HG03196 (cell line): ENCODE measurements around the gene TNF.

Experiments
- ATAC-seq: cut with Tn5 transposase; IDR thresholded peaks from one replicate; pipeline ENCODE4 v1.9.1; 2021; ENCODE audit not compliant: unreplicated experiment

Gene TNF

GRCh38 chr6:31575335-31575901 lies at the start of gene TNF:
Gene TNF, plus strand, starts transcription at chr6:31575565. Its CDS starts 177 bp downstream, at chr6:31575742.
- no peak for ATAC-seq

- ATAC-seq: no peak
These were observed 49.3 kb upstream of the TNF start for GRCh38 chr6:31525932-31526591.

- ATAC-seq: no peak
These were observed 47.0 kb upstream of the TNF start for GRCh38 chr6:31528307-31528777.

GRCh38 chr6:31528821-31529328 lies 46.5 kb upstream of the TNF start, which contains the start of gene MCCD1:
Gene MCCD1, plus strand, starts transcription at chr6:31528962. Its CDS starts 53 bp downstream, at chr6:31529015.
- no peak for ATAC-seq

- no peak for ATAC-seq
These were observed 45.8 kb upstream of the TNF start for GRCh38 chr6:31529329-31530150.

GRCh38 chr6:31530659-31531058 lies 44.7 kb upstream of the TNF start:
- ATAC-seq: no peak

GRCh38 chr6:31531162-31531561 lies 44.2 kb upstream of the TNF start:
- ATAC-seq: no peak

GRCh38 chr6:31531771-31532643 lies 43.4 kb upstream of the TNF start:
- ATAC-seq: no peak

GRCh38 chr6:31532644-31533454 lies 42.5 kb upstream of the TNF start:
- ATAC-seq: no peak

- no peak for ATAC-seq
These were observed 41.9 kb upstream of the TNF start for GRCh38 chr6:31533455-31533841.

GRCh38 chr6:31534011-31534410 lies 41.4 kb upstream of the TNF start:
- no peak for ATAC-seq

GRCh38 chr6:31534521-31535040 lies 40.8 kb upstream of the TNF start:
- ATAC-seq: no peak

- ATAC-seq: no peak
These were observed 39.6 kb upstream of the TNF start for GRCh38 chr6:31535538-31536324.

- no peak for ATAC-seq
These were observed 36.5 kb upstream of the TNF start for GRCh38 chr6:31538805-31539400.

- ATAC-seq: no peak
These were observed 34.7 kb upstream of the TNF start for GRCh38 chr6:31540640-31541039.

- ATAC-seq: no peak
These were observed 34.2 kb upstream of the TNF start for GRCh38 chr6:31541059-31541657.

- ATAC-seq: peak; percentile 63
These were observed 33.5 kb upstream of the TNF start, which contains the start of gene DDX39B for GRCh38 chr6:31541658-31542521. Gene DDX39B, minus strand, starts transcription at chr6:31542003. Its CDS starts 1,471 bp downstream, at chr6:31540532.
